ENCODE measurements around the gene WDR7.
A peak's percentile ranks its signal among the peaks of the same experiment; 100 is the strongest.

Gene WDR7

GRCh38 chr18:57077786-57078552, 426.8 kb downstream of the WDR7 start:
- in situ Hi-C loops (cut with MboI; ENCODE audit: low pct_unique_long_range_greater_than_20kb, low sequenced_read_pairs): no loop called here
- DNase-seq: peak; percentile 94

- in situ Hi-C loops (cut with MboI; ENCODE audit: low pct_unique_long_range_greater_than_20kb, low sequenced_read_pairs): no loop called here
- no peak for DNase-seq
Observed at GRCh38 chr18:57078614-57079013, 427.5 kb downstream of the WDR7 start.

DNA sequence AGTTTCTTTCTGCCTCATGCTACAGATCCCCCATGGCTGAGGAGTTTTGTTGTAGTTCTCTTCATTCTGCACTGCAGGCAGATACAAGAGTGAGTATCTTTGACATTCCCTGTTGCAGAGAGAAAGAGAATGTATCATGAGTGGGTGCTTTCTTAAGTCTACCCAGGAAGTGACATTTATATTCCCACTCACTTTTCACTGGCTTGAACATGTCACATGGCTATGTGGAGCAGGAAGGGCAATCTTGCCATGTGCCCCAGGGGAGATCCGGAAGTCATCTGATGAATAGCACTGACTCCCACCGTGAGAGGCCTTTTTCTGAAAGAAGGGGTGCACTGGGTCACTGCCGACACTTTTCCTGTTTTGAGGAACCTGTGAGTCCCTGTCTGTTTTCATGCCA, 429.3 kb downstream of the WDR7 start:
- in situ Hi-C loops (cut with MboI; ENCODE audit: low pct_unique_long_range_greater_than_20kb, low sequenced_read_pairs): no loop called here
- no peak for DNase-seq

DNA sequence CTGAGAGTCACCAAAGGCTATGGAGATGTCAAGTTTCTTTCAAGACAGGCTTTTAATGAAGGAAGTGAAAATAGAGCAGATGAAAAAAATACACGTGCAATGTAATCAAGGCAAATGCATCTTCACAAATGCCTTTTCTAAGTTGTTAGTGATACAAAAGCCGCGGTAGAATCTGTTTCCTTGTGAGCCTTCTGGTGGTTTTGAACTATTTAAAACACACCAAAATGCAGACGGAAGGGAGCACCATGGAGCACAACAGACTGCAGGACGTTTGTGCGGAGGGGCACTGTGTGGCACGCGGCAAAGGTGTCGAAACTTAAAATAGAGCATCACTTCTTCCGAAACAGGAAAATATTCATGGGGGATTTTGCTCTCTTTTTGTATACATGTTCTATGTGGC, 430.7 kb downstream of the WDR7 start:
- DNase-seq: no peak
- in situ Hi-C loops (cut with MboI; ENCODE audit: low pct_unique_long_range_greater_than_20kb, low sequenced_read_pairs): no loop called here

GRCh38 chr18:57083485-57083884, 432.3 kb downstream of the WDR7 start:
- in situ Hi-C loops (cut with MboI; ENCODE audit: low pct_unique_long_range_greater_than_20kb, low sequenced_read_pairs): no loop called here
- DNase-seq: no peak

GRCh38 chr18:57084331-57085271, 433.4 kb downstream of the WDR7 start:
- DNase-seq: peak; percentile 85
- in situ Hi-C loops (cut with MboI; ENCODE audit: low pct_unique_long_range_greater_than_20kb, low sequenced_read_pairs): no loop called here

DNA sequence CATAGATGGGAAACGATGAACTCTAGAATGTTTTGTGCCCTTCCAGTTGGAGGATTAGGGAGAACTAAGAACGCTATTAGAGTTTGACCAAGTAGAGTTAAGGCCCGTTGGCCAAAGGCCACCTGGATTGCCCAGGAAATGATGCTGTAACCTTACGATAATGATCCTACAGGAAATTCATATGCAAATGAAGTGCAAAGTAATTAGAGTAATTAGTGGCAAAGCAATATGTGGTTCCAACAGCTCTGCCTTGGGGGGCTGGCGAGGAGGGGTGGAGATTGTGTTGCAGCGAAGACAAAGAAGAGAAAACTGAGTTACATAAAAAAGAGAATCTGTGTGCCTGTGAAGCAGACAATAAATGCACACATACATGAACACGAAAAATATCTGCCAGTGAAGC, 434.2 kb downstream of the WDR7 start:
- in situ Hi-C loops (cut with MboI; ENCODE audit: low pct_unique_long_range_greater_than_20kb, low sequenced_read_pairs): no loop called here
- no peak for DNase-seq

DNA sequence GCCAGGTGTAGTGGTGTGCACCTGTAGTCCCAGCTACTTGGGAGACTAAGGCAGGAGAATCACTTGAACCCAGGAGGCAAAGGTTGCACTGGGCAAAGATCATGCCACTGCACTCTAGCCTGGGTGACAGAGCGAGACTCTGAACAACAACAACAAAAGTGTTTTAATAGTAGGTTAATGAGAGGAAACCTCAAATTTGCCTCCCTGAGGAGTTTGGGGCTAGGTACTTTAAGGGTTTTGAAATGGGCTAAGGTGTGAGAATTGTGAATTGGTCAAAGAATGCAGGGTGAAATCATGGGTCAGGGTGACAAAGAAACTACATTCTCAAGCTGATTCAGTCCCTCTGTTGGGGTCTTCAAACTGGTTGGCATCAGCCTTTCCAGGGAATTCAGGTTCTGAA, 435.0 kb downstream of the WDR7 start:
- in situ Hi-C loops (cut with MboI; ENCODE audit: low pct_unique_long_range_greater_than_20kb, low sequenced_read_pairs): no loop called here
- DNase-seq: no peak
